K562 (cell line): Measurements from ENCODE around the gene GSX2.

Experiments used
- CTCF ChIP-seq, 3 experiments: IDR thresholded peaks in 2 of 3; conservative IDR thresholded peaks in 1 of 3; 2 replicates each; pipeline ENCODE4 v1.5.1; 2011 to 2012; ENCODE audit warnings: low read length in 3 of 3, mild to moderate bottlenecking in 3 of 3, control low read depth in 2 of 3, improper control_type of control experiment in 1 of 3, inconsistent platforms in 1 of 3, low read depth in 1 of 3, mixed read lengths in 1 of 3, moderate library complexity in 1 of 3; ENCODE audit not compliant: insufficient read depth in 2 of 3
- DLX4 ChIP-seq: fragments of 250-450 bp; sonication (Bioruptor Pico); IDR thresholded peaks from 2 replicates; pipeline ENCODE4 v1.6.1; 2021; ENCODE audit warnings: mild to moderate bottlenecking
- EHMT2 ChIP-seq: fragments of 450-650 bp; IDR thresholded peaks from 2 replicates; pipeline ENCODE4 v1.6.1; 2018; ENCODE audit warnings: antibody characterized with exemption
- KDM1A ChIP-seq, 2 experiments: fragments of 450-650 bp; IDR thresholded peaks; 2 replicates each; pipeline ENCODE4 v1.6.1; 2016; ENCODE audit warnings: mild to moderate bottlenecking in 2 of 2
- TAF1 ChIP-seq: IDR thresholded peaks from 2 replicates; pipeline ENCODE4 v1.6.1; 2011; ENCODE audit warnings: mild to moderate bottlenecking, low read length, moderate library complexity; ENCODE audit not compliant: insufficient read depth, control insufficient read depth, severe bottlenecking; ENCODE audit errors: extremely low read depth
- USF1 ChIP-seq: sonication (generic); formaldehyde crosslinking; IDR thresholded peaks from 2 replicates; pipeline ENCODE4 v1.9.0; 2022; ENCODE audit warnings: mild to moderate bottlenecking, missing genetic modification reagents
- ZKSCAN8 ChIP-seq: fragments of 200-800 bp; sonication (Bioruptor generic); IDR thresholded peaks from 2 replicates; pipeline ENCODE4 v1.6.1; 2016; ENCODE audit warnings: missing genetic modification characterization, missing compliant biosample characterization

GRCh38 chr4:54104907-54105306, 4.9 kb downstream of the GSX2 start:
- no peak for TF ChIP-seq TAF1
- no peak for TF ChIP-seq DLX4 (CRISPR knock-in tag)
- no peak for TF ChIP-seq KDM1A (IDR thresholded peaks at IDR 0.05)
- TF ChIP-seq ZKSCAN8, result no peak
- TF ChIP-seq CTCF (IDR thresholded peaks at IDR 0.05 in 2 of 3, conservative IDR thresholded peaks at IDR 0.05 in 1 of 3; ENCODE audit: insufficient read depth in 2 of 3, low read depth in 1 of 3, low read length in 3 of 3), result no peak
- no peak for TF ChIP-seq EHMT2
- no peak for TF ChIP-seq USF1
